ENCODE results near the gene TNFRSF6B.

The TNFRSF6B gene

DNA sequence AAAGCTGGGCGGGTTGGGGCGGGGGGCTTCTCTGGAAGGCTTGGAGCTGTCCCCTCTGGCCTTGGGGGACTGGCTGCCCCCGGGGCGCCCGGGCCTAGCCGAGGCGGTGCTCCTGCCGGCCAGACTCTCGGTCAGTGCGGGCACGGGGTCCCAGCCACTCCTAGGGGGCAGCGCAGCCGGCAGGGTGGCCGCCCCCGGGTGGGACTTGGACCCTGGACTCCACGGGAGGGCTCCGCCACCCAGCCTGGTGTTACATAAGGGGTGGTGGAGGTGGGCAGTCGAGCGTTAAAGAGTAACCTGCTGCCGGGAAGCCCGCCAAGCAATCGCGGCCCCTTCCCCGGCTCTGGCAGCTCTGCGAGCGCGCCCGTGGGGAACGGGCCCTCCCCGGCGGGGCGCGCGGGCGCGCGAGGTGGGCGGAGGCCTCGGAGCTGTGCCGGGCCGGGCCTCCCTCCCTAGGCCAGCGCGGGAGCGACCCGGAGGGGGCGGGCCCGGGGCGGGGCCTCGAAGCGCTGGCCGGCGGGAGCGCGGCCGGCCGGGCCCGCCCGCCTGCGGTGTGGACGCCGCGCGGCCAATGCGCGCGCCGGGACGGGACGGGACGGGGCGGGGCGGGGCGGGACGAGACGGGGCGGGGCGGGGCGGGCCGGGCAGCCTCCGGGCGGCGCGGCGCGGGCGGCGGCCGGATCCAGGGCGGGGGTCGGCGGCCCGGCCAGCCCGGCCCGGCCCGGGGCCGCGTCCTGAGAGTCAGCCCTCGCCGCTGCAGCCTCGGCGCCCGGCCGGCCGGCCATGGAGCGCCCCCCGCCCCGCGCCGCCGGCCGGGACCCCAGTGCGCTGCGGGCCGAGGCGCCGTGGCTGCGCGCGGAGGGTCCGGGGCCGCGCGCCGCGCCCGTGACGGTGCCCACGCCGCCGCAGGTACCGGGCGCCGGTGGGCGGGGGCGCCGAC lies 42.9 kb downstream of the TNFRSF6B start, which contains the start of gene SLC2A4RG:
Gene SLC2A4RG, plus strand, starts transcription at position 647 of the 940 bp plus-strand sequence. Its CDS starts 137 bp downstream, at position 784.
- peak; percentile 51 for DNase-seq

DNA sequence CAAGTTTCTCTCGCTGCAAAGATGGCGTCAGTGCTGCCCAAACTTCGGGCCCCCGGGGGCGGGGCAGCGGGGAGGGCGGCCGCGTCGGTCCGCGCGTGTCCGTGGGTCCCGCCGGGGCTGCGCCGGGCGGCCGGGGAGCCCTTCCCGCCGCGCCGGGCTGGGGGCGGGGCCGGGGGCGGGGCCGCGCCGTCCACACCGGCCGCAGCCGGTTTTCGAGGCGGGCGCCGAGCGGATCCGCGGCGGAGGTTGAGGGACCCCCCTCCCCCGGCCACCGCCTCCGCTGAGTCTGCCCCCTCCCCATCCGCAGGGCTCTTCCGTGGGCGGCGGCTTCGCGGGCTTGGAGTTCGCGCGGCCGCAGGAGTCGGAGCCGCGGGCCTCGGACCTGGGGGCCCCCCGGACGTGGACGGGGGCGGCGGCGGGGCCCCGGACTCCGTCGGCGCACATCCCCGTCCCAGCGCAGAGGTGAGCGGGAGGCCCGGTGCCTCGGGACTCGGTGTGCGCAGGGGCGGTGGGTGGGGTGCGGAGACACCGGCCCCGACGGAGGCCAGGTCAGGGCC lies 43.7 kb downstream of the TNFRSF6B start:
- DNase-seq: peak; percentile 39

DNA sequence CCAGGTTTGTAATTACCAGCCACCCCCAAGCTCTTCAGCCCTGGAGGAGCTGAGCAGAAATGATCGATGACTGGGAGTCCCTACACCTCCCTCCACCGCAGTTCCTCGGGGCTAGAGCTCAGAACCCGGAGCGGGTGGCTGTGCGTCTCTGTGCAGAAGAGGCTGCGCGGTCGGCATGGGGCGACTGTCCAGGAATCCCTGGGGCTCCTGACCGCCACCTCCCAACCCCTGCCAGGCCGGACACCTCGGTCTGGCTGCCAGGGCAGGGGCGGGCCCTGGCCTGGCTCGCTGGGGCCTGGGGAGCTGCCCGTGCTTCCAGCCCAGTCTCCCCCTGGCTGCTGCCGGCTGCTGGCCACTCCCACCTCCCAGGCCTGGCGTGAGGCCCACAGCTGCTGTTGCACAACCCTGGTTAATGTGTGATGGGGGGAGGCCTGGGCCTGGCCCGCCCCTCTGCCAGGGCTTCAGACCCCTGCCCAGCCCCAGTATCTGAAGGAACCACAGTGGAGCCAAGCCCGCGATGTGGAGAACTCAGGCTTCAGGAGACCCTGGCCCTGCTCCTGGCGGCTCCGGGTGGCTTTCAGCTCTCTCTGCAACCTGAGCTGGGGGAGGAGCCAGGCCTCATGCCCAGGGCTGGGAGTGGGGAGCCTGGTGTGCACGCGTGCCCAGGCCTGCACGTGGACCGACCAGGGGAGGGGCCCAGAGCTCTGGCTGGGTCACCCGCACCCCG lies 44.3 kb downstream of the TNFRSF6B start:
- DNase-seq: peak; percentile 27

DNA sequence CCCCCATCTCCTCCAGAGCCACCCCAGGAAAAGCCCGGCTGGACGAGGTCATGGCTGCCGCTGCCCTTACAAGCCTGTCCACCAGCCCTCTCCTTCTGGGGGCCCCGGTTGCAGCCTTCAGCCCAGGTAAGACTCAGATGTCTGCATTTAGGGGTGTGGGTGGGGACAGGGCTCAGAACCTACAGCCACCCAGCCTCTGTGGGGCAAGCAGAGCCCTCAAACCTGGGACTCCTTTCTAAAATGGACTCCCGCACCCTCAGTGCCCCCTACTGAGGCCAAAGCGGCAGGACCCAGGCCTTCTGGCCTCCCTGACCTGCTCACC lies 44.9 kb downstream of the TNFRSF6B start:
- no peak for DNase-seq

DNA sequence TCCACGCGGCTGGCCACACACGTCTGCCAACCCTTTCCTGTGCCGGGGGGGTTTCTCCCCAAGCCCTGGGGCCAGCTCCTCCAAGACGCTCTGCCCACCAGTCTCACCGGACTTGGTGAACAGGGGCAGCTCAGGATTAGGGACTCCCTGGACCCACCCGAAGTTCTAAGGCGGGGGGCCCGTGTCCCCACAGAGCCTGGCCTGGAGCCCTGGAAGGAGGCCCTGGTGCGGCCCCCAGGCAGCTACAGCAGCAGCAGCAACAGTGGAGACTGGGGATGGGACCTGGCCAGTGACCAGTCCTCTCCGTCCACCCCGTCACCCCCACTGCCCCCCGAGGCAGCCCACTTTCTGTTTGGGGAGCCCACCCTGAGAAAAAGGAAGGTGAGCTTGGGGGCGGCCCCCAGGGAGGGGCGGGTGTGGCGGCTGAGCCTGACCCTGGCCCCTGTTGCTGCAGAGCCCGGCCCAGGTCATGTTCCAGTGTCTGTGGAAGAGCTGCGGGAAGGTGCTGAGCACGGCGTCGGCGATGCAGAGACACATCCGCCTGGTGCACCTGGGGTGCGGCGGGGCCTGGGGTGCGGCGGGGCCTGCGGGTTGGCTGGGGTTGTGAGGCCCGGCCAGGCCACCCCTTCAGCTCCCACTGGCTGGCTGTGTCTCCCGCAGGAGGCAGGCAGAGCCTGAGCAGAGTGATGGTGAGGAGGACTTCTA lies 45.4 kb downstream of the TNFRSF6B start:
- DNase-seq: no peak

DNA sequence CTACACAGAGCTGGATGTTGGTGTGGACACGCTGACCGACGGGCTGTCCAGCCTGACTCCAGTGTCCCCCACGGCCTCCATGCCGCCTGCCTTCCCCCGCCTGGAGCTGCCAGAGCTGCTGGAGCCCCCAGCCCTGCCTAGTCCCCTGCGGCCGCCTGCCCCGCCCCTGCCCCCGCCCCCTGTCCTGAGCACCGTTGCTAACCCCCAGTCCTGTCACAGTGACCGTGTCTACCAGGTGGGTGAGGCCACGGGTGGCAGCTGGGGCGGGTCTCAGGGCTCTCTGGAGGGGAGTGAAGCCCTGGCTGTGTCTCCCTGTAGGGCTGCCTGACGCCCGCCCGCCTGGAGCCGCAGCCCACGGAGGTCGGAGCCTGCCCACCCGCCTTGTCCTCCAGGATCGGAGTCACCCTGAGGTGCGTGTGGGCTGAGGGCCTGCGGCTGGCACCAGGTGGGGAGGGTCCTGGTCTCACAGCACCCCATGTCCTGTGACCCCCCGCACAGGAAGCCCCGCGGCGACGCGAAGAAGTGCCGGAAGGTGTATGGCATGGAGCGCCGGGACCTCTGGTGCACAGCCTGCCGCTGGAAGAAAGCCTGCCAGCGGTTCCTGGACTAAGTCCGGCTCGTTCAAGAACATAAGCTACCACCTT lies 46.1 kb downstream of the TNFRSF6B start:
- DNase-seq: no peak

DNA sequence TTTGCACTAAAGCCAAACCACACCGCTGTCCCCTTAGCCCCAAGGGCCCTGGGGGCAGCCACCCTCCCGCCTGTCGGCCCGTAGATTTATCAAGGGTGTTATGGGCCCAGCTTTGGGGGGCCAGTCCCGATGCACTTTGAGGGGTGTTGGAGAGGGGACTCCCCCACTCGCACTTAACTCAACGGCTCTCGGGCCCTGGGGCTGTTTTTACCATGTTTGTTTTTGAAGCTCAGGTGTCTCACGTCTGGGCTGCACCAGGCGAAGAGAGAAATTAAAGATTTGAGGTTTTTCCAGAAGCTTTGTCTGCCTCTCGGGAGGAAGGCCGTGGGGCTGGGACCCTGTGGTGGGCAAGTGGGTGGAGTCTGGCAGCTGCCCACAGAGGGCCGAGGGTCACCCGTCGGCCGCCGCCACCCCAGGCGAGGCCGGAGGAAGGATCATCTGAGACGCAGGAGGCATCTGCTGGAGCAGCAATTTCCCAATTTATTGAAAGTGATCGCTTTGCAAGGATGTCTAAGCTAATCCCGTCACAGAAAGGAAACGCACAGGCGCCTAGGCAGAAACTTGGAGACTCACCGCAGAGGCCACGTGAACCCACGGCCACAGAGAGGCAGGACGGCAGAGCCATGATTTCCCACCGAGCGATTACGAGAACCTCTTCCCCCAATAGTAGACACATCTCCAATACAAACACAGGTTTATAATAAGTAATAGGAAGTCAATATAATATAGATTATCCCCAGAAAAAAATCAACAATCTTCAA lies 46.9 kb downstream of the TNFRSF6B start:
- no peak for DNase-seq

DNA sequence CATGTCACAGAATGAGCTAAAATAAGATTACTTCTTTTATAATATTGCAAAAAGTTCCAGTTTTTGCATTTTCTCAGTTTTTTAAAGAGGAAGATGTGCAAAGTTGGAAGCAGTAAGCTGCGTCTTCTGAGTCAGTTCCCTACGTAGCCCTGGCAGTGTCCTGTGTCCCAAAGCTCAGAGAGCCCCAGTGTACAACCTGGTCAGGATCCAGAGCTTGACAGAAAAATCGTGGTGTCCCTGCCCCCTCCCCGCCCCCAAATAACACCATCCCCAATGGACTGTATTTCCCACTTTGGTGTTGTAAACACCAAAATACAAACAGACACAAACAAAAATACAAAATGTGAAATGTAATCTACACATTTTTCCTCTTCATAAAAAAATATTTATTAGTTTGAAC lies 47.7 kb downstream of the TNFRSF6B start:
- DNase-seq: no peak

DNA sequence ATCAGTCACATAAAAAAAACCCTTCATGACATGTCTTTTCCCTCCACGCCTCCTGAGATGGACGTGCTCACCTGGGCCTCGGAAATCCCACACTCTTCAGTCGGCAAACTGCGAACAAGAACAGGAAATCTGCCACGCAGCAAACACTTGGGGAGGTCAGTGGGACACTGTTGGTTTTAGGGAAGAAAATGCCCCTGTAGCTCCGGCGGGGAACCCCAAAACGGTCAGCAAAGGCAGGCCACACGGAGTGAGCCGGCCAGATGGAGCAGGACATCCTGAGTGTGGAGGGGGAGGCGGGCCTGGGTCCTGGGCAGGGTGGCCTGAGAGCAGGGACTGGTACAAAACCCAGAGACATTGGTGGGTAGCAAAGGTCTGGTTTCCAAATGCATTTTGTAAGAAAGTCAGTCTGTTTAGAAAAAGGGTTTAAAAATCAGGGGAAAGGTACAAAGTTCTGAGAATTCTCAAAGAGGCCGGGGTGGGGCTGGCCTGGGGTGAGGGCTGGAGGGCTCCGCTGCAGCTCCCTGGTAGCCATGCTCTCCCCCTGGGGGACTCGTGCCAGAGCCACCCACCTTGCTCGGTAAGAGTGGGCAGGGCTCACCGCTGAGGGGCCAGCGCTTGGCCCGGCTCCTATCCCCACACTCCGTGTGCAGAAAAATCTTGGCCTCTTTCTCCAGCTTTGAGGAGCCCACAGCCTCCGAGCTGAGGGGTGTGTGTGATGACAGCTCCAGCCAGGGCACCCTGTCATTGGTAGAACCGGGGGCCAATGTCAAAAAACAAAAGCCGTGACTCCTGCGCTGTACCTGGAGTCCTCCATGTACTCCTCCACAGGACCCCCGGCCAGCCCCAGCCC lies 48.3 kb downstream of the TNFRSF6B start:
- DNase-seq: no peak

DNA sequence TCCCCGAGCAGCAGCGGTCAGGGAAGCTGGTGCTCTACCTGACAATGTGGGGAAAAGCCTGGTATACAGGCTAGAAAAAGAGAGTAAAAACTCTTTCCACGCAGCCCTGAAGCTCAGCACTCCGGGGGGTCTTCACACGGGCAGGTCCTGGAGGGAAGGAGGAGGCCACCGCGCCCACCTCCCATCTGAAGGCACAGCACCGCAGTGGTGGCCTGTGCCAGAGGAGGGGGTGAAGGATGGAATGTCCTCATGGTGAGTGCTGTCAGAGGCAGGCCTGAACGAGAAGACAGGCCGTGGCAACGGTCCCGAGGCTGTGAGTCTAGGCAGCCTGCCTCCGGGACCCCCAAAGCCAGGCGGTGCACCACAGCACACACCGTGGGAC lies 49.0 kb downstream of the TNFRSF6B start:
- DNase-seq: no peak

DNA sequence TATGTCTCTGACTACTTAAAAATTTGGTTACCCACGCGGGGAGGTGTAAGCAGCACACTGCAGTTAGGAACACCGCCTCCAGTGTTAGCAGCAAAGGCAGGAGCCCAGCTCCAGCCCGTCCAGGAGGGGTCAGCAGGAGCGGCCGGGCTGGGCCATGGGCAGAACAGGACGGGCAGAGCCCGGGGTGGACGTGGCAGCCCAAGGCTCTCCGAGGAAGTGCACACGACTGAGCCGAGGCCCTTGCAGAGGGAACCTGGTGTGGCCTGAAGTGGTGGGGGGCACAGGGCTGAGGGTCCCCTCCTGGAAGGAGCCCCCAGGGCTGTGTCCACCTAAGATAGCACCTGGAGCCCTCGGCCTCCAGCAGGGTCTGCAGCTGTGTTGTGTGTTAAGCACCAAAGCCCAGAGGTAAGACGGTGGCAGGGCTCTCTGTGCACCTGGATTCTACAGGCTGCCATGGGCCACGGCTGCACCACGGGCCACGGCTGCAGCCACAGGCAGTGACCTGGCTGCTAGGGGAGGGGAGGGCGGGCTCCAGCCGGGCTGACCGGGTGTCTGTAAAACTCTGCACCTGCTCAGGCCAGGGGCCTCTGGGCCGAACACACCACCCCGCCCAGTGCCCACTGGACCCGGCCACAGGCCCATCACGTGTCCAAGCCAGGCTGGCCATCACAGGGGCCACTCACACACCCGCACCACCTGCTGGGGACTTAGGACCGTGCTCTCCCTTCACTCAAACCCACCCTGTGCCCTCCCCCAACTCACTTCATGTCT lies 49.7 kb downstream of the TNFRSF6B start:
- no peak for DNase-seq

DNA sequence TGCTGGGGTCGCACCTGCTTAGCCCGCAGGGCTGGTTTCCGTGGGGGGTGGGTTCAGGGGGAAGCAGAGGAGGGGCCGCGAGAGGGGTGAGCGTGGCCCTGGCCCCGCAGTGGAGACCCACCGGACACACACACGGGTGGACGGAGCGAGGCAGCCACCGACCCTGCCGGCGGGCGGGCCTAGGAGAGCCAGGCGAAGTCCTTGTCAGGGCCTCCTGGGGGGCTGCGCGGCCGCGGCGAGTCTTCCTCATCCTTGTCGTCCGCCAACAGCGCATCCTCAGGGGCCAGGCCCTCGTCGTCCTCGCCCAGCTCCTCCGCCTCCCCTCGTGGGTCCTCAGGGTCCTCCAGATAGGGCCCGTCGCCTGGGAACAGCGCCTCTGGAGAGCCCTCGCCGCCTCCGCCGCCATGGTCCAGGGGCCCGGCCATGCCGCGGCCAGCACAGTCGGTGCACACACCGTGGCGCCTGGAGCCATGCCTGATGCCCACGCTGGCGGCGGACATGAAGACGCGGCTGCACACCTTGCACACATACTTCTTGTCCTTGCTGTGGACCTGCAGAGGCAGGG lies 50.4 kb downstream of the TNFRSF6B start:
- DNase-seq: no peak

DNA sequence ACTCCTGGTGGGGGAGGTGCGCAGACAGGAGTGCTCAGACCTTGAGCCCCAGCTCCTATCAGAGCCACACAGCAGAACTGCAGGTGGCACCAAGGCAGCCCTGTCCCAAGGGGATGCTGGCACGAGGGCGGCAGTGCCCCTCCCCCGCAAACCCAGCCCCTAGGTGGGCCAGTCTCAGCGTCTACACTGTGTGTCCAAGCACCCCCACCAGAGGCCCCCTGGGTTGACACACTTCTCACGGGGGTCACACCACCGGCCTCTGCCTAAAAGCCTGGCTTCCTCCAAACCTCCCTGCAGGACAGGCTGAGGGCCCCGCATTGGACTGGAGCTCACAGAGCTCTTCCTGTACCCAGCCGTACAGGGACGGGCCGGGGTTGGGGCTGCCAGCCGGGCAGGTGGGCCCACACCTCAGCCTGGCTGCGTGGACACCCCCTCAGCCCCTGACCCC lies 51.2 kb downstream of the TNFRSF6B start:
- no peak for DNase-seq

Data from effector CD8-positive, alpha-beta T cell (primary cell).